ENCODE data around the gene MAL.

Gene MAL

GRCh38 chr2:95048825-95049682 lies 23.5 kb downstream of the MAL start:
- no peak for DNase-seq (ENCODE audit: low read depth in 2 of 2)

- no peak for DNase-seq (ENCODE audit: low read depth in 2 of 2)
These were observed 24.1 kb downstream of the MAL start for GRCh38 chr2:95049683-95049955.

DNA sequence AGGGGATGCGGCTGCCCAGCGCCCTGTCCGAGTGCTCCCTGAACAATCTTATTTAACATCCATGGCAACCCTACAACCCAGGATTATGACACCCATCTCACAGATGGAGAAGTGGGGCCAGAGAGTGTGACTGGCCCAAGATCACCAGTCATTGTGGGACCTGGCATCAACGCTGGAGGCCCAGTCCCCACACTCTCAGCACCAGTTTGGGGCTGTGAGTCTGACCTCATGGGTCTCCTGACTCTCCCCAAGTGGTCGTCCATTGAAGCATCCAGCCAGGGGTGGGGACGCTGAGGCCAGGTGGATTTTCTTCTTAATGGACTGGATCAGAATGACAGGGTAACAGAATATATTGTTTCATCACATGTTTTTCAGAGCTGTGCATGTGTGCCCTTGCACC lies 24.5 kb downstream of the MAL start:
- no peak for DNase-seq (ENCODE audit: low read depth in 2 of 2)

- no peak for DNase-seq (ENCODE audit: low read depth in 2 of 2)
These were observed 25.1 kb downstream of the MAL start for GRCh38 chr2:95050385-95051300.

DNA sequence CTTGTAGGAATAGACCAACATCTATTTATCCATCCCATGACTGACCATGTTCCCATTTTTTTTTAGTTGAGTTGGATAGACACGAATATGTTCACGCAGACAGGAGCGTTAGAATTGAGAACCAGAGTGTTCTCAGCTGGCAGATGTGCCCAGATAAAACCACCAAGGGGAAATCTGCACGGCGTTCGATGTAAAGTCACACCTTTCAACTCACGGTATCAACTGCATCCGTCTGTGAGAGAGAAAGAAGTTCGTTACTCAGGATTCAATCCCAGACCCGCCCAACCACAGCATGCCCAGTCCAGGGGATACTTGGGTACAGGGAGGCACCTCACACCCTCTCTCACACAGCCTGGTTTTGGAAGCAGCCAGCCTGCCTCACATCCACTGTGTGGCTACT lies 26.1 kb downstream of the MAL start:
- no peak for DNase-seq (ENCODE audit: low read depth in 2 of 2)

GRCh38 chr2:95052307-95052706 lies 26.8 kb downstream of the MAL start:
- DNase-seq (ENCODE audit: low read depth in 2 of 2), result no peak

- DNase-seq (ENCODE audit: low read depth in 2 of 2), result no peak
These were observed 27.4 kb downstream of the MAL start for GRCh38 chr2:95052804-95053479.

GRCh38 chr2:95053543-95053942 lies 28.0 kb downstream of the MAL start:
- DNase-seq (ENCODE audit: low read depth in 2 of 2), result no peak

DNA sequence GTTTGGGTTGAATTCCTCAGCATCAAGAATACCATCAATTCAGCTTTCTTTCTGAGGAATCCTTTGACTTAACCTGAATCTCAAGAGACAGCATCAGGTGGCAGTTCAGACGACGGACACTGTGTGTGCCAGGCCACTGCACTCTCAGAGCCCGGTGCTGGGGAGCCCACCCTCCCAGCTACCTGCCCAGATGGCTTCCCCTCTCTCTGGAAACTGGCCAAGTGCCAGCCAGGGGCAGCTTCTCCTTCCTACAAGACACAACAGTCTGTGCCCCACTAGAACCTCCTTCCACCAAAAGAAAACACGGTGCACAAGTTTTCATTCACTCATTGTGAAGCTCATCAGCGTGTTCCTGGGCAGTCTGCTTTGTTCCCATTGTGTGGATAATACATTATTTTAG lies 28.5 kb downstream of the MAL start:
- DNase-seq (ENCODE audit: low read depth in 2 of 2), result no peak

- no peak for DNase-seq (ENCODE audit: low read depth in 2 of 2)
These were observed 29.8 kb downstream of the MAL start for GRCh38 chr2:95055262-95055661.

GRCh38 chr2:95056044-95056443 lies 30.5 kb downstream of the MAL start:
- no peak for DNase-seq (ENCODE audit: low read depth in 2 of 2)

DNA sequence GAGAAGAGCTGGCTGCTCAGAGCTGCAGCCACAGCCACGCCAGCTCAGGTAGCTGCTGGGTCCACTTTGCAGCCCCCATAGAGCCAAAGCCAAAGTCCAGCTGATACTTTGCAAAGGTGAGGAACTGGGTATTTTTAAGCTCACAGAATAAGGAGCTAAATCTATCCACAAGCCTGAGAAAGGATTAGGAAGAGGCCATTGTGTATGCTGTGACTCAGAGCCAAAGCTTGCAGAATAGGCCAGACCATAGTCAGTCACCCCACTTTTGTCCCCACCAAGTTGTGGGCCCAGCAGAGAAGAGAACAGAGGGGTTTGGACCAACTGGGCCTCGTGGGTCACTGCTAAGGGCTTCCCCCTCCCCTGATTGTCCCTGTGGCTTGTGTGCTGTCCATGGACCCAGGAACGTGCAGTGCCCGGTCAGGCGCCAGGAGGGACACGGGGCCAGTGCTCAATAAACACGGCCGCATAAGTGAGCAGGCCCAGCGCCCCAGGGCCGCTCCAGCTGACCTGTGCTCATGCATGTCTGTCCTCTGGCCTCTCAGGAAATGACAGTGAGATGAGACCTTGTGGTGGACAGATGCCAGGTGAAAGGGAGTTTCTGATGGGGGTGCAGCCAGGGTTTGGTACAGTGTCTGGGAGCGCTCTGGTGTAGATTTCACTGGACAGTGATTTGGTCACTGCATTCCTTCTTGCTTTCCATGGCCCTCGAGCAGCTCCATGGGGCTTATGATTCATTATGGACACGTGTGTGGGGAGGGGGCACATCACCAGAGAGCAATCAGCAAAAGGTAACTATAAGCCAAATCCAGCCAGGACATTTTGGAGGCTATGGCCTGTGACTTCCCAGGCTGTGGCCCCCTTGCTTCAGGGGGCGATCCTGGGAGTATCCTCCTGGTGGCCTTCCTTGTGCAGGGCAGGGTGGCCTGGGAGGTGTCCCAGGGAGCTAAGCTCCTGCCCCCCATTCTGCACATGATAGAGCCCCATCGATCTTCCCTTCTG lies 31.3 kb downstream of the MAL start:
- no peak for DNase-seq (ENCODE audit: low read depth in 2 of 2)

DNA sequence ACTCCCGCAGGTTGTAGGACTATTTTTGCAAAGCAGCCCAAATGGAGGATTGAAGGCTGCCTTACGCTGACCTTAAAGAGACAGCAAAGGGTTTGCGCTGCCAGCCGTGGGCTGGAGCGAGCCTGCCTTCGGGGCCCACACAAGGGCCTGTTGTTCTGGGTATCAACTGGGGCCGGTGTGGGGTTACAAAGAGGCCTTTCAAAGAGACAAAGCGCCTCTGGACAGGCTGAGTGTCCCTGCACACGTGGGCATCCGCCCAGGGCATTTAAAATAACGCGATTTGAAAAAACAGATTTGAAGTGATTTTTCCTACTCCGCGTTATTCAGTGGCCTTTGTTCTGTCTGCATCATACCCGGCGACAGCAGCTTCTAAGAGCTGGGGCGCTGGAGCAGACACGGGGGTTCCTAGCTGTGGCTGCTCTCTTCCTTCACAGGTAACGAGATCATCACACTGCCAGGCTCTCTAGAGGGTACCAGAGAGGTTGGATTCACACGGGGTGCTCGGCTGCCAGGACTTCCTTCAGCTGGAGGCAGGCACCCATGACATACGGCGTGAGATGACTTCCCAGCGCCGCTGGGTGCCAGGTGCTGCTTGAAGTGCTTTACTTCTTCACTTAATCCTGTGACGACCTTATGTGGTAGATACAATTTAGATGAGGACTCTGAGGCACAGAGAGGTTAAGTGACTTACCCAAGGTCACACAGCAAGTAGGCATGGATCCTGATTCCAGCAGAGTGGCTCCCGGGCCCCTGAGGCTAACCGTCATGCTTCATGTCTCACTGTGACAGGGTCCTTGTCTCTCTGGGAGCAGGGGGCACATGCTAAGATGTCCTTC lies 32.2 kb downstream of the MAL start:
- no peak for DNase-seq (ENCODE audit: low read depth in 2 of 2)

DNA sequence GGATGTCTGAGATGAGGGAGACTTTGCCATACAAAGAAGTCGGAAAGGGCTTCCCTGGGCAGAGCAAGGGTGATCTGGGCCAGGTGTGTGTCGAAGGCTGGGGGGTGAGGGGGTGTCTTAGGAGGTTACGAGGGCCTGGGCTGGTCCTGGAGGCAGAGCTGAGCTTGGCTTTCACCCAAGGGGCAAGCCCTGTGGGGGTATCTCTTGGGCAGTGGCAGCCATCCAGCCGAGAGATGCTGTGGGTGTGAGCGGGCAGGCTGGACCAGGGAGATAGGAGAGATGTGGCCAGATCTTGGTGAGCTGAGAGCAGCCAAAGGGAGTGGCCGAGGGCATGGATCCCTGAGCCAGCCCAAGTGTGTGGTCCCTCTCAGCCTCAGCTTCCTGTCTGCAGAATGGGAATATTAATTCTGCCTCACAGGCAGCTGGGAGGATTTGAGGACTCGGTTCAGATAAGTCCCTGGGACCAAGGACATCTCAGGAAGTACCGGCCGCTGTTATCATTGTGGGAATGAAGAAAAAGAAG lies 33.0 kb downstream of the MAL start:
- DNase-seq (ENCODE audit: low read depth in 2 of 2), result no peak

- no peak for DNase-seq (ENCODE audit: low read depth in 2 of 2)
These were observed 33.6 kb downstream of the MAL start for GRCh38 chr2:95058989-95059641.

DNA sequence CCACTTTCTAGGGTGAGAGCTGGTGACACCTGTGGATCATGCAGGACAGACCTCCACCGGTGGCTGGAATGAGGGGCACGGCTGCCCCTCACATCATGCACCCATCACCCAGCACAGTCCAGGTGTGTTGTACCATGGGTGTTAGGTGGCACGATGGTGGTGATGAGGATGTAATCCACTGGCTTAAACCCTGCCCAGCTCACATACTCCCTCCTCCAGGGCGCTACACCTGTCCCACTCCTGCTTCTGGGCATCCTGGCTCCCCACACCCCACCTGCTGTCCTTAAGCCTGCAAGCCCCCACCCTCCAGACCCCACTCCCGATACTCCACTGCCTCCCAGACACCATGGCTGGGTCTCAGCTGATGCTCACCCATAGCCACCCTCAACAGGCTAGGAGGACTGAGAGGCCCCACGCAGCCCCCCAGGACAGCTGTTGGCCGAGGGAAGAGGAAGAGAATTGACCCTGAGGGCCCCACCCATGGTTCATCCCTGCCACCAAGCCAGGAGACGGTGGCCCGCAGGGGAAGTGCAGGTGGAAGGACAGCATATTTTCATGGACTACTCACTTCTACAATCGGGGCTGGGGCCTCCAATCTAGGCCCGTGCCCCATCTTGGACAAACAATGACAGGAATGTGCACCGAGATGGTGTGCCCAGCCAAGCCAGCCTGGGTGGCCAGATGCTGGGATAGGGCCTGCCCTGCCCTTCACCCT lies 34.3 kb downstream of the MAL start:
- no peak for DNase-seq (ENCODE audit: low read depth in 2 of 2)

DNA sequence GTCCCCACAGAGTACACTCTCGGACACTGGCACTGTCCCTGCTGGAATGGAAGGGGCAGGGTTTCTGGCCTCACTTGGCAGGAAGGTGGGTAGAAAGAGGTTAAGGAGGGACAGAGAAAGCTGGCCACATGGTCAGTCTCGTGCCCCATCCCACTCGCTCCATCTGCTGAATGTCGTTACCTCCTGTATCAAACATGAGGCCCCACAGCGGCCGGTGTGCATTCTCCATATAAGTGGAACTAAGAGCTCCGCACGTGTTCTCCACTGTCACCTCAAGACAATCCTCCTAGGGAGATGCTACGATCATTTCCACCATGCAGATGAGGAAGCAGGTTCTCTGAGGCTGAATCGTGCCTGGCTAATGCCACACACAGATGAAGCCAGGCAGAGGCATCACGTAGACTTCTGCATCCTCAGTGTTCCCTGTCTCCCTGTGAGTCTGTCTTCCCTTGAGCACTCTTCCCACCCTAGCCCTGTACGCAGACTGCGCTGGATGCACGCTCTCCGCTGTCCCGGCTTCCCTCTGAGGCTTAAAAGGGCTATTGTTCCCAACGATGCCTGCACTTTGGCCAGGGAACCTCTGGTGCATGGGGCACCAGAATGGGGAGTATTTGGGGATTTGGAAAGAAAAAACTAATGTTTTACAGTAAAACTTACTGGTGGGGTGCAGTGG lies 35.1 kb downstream of the MAL start:
- no peak for DNase-seq (ENCODE audit: low read depth in 2 of 2)

- no peak for DNase-seq (ENCODE audit: low read depth in 2 of 2)
These were observed 35.6 kb downstream of the MAL start for GRCh38 chr2:95061119-95061512.

Data from stimulated activated CD8-positive, alpha-beta memory T cell treated with anti-CD3 and anti-CD28 coated beads, Interleukin-2, amount 100 ng/mL, for 1 hour (primary cell).